ENCODE results near the gene KCNJ5. TPM values are rescaled to one million over a fixed set of nuclear protein-coding genes. Genes with fewer than 3 reads are reported as not detected.

KCNJ5 gene
- total RNA-seq, 1 experiment from 2014 or later: not detected

GRCh38 chr11:128871168-128871610, 20.0 kb upstream of the KCNJ5 start:
- DNase-seq (ENCODE audit: low read depth): no peak

GRCh38 chr11:128872094-128872493, 19.1 kb upstream of the KCNJ5 start:
- DNase-seq (ENCODE audit: low read depth): no peak

DNA sequence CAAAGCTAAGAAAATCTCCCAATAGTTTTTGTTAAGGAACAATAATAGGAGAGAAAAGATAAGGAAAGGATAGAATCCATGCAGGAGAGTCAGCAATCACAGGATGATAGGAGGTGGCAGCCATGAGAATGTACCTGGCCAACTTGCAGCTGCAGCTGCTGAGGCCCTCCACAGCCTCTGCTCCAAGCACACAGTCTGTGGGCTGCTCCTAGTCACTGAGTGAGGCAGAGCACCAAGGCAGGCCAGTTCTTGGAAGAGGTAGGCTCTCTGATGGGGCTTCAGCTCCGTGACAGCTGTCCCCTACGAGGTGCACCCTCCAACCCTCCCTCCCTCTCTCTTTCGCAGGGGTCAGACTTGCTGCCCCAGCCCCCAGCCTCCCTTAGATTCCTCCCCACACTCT, 18.6 kb upstream of the KCNJ5 start:
- DNase-seq (ENCODE audit: low read depth): no peak

- DNase-seq (ENCODE audit: low read depth): peak; percentile 26
Measured at GRCh38 chr11:128874427-128874826, 16.7 kb upstream of the KCNJ5 start.

- DNase-seq (ENCODE audit: low read depth): no peak
Measured at GRCh38 chr11:128876133-128876650, 15.0 kb upstream of the KCNJ5 start.

DNA sequence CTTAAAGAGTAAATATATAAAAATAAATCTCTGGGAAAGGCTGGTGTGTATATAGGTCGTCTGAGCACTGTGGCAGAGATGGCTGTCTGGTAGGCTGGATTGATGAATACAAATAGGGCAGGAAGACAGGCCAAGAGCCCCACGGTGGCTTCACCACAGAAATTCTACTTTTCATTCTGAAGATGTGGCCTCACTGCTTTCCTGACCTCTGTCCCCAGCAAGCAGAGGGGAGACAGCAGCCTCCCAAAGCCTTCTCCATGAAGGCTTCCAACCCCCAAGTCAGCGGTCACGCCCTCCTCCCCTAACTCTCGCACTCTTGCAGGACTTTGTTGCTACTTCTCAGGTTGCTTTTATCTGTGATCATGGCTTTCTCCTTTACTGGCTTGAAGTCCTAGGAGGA, 13.4 kb upstream of the KCNJ5 start:
- DNase-seq (ENCODE audit: low read depth): no peak

DNA sequence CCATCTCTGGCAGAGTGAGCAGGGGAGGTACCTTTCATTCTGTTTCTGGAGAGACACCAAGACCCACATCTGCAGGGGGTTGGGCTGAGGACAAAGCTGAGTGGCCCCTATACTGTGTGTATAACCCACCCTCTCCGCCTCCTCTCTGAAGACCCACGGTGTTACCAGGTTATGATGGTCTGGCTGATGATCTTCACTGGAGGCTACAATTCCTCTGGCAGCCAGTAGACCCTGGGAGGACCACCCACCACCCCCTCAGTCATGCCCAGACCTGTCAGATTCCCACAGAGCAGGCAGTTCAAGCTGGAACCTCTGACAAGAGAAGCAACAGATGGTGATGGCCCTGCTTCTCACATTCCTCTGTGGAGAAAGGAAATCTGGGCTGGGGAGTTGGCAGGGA, 12.7 kb upstream of the KCNJ5 start:
- DNase-seq (ENCODE audit: low read depth): no peak

- no peak for DNase-seq (ENCODE audit: low read depth)
Measured at GRCh38 chr11:128879817-128880216, 11.3 kb upstream of the KCNJ5 start.

DNA sequence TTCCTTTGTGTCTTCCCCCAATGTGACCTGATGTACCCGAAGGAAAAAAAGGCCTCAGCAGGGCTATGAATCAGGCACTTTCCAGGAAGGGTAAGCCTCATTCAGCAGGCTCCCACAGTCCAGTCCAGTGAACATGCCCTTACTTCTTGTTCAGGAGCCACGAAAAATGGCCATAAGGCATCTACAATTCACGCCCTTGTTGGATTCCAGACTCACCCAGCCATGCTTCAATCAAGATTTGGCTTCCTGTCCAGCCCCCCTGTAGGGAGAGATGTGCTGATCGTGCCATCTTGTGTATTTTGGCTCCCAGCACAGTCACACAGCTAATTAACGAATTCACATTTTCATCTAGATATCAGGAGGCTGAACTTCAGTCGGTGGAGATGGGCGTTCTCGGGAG, 9.9 kb upstream of the KCNJ5 start:
- DNase-seq (ENCODE audit: low read depth): no peak

DNA sequence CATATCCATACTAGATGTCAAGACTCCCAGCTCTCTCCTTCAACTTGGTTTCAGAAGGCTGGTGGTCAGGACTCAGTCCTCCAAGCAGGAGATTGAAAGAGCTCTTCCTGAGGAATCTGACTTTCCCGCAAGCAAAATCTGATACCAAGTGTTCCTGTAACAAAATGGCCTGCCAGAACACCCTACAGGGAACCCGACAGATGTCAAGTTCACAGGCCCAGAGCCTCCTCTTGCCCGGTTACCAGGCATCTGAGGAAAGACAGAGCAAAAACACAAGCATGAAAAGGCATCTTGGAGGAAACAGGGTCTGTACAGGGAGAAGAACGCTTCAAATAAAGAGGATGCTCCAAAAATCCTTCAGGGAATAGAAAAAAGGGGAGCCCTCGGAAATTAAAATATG, 8.7 kb upstream of the KCNJ5 start:
- no peak for DNase-seq (ENCODE audit: low read depth)

- DNase-seq (ENCODE audit: low read depth): no peak
Measured at GRCh38 chr11:128884054-128884453, 7.1 kb upstream of the KCNJ5 start.

DNA sequence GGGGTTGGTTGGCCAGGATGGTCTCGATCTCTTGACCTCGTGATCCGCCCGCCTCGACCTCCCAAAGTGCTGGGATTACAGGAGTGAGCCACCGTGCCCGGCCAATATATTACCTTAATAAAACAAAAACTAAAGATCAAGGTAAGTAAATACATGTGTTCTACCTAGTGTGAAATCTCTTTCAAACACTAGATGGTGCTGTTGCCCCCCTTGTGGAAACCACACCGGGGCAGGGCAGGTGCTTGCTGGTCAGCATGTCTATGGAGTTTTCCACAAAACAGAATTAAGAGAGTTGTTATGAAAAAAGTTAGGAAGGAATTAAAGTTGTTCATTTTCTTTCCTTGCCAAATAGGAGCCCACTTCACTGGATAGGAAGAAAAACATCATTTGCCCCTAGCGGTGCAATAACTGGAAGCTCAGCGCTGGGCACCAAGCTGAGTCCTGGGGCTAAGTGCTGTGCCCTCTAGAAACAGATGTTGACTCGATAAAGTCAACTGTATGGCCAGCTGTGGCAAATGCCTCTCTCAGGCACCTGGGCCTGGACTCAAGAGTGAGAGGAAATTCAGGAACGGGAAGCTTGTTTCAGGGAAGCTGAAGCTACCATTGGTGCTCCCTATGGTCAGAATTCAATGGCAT, 6.3 kb upstream of the KCNJ5 start:
- peak; percentile 63 for DNase-seq (ENCODE audit: low read depth)

DNA sequence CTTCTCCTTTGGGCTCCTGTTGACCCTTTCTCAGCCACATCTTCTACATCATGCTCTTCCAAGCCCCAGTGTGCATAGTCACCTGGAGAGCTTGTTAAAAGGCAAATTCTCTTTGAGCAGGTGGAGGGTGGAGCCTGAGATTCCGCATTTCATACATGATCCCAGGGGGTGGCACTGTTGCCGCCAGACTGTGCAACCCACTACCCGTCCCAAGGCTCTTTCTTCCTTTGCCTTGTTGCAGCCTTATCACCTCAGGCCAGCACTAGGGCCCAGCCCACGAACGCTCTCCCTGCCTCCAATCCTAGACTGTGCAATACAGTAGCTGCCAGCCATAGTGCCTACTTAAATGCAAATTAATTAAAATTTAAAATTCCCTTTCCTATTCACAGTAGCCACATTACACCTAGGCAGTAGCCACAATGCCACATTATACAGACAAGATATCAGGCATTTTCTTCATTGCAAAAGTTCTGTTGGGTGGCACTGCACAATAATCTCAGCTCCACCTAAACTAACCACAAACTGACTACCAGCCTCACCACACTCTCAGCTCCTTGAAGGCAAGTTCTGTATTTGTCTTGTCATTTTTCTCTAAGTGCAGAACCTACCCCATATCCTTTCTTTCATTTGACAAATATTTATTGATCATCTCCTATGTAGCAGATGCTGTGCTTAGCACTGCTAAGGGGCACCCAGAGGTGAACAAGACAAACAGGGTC, 4.6 kb upstream of the KCNJ5 start:
- DNase-seq (ENCODE audit: low read depth): no peak

DNA sequence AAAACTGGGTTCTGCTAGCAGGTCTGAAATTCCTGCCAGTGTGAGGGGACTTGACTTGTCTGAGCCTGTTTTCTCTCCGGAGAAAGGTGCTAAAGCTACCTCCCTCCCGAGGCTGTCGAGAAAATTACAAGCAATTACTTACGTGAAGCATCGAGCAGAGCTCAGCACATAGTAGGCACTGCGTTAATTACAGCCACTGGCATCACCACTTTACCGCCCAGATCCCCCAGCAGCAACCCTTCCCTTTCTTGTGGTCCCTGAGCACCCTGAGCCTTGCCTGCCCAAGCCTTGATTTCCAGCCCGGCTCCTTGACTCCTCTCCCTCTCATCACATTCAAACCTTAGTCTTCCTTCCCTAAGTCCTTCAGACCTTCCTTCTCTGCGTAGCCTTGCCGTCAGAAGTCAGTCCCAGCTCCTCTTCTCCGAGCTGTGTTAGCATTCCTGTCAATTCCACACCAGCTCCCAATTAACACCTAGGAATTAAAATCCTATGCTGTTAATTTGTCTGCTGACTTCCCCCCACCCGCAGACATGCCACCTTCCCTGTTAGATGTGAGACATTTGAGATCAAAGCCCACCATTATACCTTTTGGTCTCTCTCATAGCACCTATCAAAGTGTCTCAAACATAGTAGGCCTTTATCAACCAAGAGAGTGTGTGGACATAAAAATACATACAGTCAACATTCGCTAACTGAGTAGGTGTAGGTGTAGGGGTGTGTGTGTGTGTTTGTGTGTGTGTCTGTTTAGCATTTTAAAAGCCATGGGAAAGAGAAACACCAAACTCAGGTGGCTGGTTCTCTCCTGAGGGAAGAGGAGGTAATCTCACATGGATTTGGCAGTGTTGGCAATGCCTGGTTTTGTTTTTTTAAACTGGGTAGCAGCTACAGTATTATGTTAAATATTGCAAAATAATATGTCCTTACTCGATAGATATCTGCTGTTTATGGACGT, 2.8 kb upstream of the KCNJ5 start:
- no peak for DNase-seq (ENCODE audit: low read depth)

- no peak for DNase-seq (ENCODE audit: low read depth)
Measured at GRCh38 chr11:128889657-128890213, 1.4 kb upstream of the KCNJ5 start.

GRCh38 chr11:128890216-128890542, 977 bp upstream of the KCNJ5 start:
- DNase-seq (ENCODE audit: low read depth): no peak

DNA sequence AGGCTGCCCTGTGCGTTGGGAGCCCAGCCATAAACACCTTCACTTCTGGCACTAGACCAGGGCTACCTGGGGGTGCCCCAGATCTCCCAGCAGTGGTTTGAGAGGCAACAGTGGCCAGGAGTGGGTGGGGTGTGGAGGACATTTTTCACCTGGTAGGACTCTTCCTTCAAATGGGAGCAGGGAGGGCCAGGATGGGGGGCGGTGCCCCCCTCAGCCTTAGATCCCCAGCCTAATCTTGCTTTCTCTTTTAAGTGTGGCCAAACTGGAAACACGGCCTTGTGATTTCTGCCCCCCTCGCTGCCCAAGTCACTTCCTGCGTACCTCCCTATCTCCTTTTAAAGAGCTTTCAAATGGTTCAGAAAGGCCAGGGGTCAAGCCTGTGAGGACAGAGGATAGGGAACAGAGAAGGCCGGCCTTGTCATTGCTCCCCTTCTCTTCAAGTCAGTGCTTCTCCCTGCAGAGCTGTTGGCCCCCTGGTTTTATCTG, 800 bp downstream of the KCNJ5 start:
- DNase-seq (ENCODE audit: low read depth): no peak

GRCh38 chr11:128892866-128893565, 1.9 kb downstream of the KCNJ5 start:
- no peak for DNase-seq (ENCODE audit: low read depth)

DNA sequence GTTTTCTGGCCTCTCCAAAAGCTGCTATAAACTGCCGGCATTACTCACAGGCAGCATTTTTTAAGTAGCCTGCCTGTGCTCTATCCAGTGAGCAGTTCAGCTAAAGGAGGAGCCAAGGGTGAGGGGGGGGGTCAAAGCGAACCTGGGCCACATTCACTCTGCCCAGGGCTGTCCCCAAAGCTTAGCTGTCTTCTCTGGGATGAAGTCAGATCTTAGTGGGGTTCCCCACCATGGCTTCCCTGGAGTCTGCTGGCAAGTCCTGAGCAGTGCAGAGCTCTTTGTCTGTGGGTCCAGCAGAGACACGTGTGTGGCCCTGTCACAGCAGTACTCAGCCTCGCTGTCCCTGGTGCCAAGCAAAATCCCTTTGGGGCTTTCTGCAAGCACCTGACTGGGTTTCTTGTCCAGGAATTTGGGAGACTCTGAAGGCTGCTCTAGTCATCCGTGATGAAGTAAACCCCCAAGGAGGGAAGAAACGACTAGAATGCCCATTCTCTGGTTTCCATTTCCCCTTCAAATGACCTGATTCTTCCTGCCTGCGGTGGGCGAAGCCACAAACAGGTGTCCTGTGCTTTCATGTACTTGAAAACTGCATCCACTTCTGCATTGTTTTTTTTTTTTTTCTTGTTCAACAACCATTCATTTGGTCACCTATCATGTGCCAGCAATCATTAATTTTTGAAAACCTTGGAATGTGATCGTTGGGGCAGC, 2.6 kb downstream of the KCNJ5 start:
- DNase-seq (ENCODE audit: low read depth): no peak

DNA sequence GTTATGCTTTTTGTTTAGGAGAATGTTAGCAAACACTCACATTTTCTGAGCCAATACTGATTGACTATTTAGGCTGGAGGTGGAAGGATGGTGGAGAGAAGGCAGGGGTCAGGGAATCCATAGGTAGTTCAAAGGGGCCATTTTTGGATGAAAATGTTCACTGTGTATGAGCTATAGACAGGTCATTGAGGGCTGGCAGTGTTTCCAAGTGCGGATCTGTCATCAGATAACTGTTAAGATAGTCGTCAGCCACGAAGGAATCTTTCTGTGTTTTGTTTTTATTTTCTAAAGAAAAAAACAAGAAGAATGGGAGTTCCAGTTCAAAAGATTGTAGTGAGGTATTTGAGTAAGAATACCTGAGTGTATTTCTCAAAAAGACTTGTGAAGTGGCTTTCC, 3.1 kb downstream of the KCNJ5 start:
- no peak for DNase-seq (ENCODE audit: low read depth)

DNA sequence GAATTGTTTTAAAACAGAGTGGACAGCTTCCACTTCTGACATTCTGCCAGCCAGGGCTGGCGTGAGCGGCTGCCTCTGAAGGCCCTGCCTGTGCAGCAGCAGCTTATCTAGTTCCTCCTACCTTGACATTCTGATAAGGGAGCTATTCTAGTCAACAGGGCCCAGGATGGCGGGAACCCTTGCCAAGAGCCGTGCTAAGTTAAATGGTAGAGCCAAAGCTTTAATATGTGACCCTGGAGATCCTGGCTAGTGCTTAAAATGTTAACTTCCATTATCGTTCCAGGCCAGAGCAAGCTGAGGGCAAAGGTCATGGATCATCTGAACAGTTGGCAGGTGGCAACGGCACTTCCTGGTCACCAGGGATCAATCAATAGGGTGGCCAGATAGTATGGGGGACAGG, 3.5 kb downstream of the KCNJ5 start:
- DNase-seq (ENCODE audit: low read depth): no peak
